Measurements from ENCODE around the gene TFB1M. TPM values are rescaled to one million over a fixed set of nuclear protein-coding genes. Genes with fewer than 3 reads are reported as not detected.

TFB1M gene
- total and polyA plus RNA-seq, 4 donors, result 9.7 to 27.9 (median 19.0) TPM

- Histone ChIP-seq H3K9me3 (ENCODE audit: control insufficient read depth in 4 of 4, insufficient read depth in 3 of 4, low read length in 3 of 4) (no peaks in the 10 kb centered on the region), H3K9ac (ENCODE audit: insufficient read depth in 1 of 2, low read length in 2 of 2) (no peak overlapping the region), H3K36me3 (ENCODE audit: control insufficient read depth in 4 of 4, insufficient read depth in 4 of 4, low read length in 4 of 4) (no peaks in the 10 kb centered on the region), H3K27ac (ENCODE audit: low read depth in 1 of 2, low read length in 1 of 2) (no peak overlapping the region), H3K27me3 (ENCODE audit: control insufficient read depth in 3 of 3, insufficient read depth in 3 of 3, low read length in 2 of 3) (no peaks in the 10 kb centered on the region), H3K4me3 (no peak overlapping the region), H3K4me1 (ENCODE audit: control insufficient read depth in 5 of 5, insufficient read depth in 5 of 5, low read length in 5 of 5) (peaks cover 0 to 12% (median 0%) of the 10 kb centered on the region in 5 donors)
- TF ChIP-seq CTCF (IDR thresholded peaks at IDR 0.05; ENCODE audit: control extremely low read depth, extremely low read depth), result no peak
- DNase-seq (no peak), ATAC-seq (ENCODE audit: insufficient read depth, low FRiP score) (no peak)
These were observed 10.7 kb upstream of the TFB1M start for GRCh38 chr6:155324993-155325392.

DNA sequence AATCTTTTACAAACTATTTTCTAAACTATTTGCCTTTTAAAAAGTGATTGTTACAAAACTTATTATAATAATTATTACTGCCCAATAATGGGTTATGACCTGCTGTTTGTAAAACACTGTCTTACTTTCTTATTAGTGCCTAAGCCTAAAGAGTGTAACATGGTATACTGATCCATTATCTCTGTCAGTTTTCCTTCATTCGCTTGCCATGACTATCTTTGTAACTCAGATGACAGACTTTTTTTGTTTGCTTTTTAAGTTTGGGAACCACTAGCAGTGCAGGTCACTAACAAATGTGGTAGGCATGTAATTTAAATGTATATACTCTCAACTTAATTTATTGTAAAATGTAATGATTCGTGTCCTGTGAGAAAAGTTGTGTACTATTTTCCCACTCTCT lies 9.9 kb upstream of the TFB1M start:
- no peak for ATAC-seq (ENCODE audit: insufficient read depth, low FRiP score)
- TF ChIP-seq CTCF (IDR thresholded peaks at IDR 0.05; ENCODE audit: control extremely low read depth, extremely low read depth), result no peak

GRCh38 chr6:155319902-155320301 lies 5.6 kb upstream of the TFB1M start:
- Histone ChIP-seq H3K9me3 (ENCODE audit: control insufficient read depth in 4 of 4, insufficient read depth in 3 of 4, low read length in 3 of 4) (no peaks in the 10 kb centered on the region), H3K4me3 (no peak overlapping the region), H3K36me3 (ENCODE audit: control insufficient read depth in 4 of 4, insufficient read depth in 4 of 4, low read length in 4 of 4) (no peaks in the 10 kb centered on the region), H3K27ac (ENCODE audit: low read depth in 1 of 2, low read length in 1 of 2) (no peak overlapping the region), H3K27me3 (ENCODE audit: control insufficient read depth in 3 of 3, insufficient read depth in 3 of 3, low read length in 2 of 3) (no peaks in the 10 kb centered on the region), H3K4me1 (ENCODE audit: control insufficient read depth in 5 of 5, insufficient read depth in 5 of 5, low read length in 5 of 5) (peaks cover 0 to 3% (median 0%) of the 10 kb centered on the region in 5 donors), H3K9ac (ENCODE audit: insufficient read depth in 1 of 2, low read length in 2 of 2) (no peak overlapping the region)
- ATAC-seq (ENCODE audit: insufficient read depth, low FRiP score) (no peak), DNase-seq (no peak)
- 64 to 66% methylated on average over 4 of the region's 4 CpGs for WGBS, 2 donors
- TF ChIP-seq CTCF (IDR thresholded peaks at IDR 0.05; ENCODE audit: control extremely low read depth, extremely low read depth), result no peak

More for the DNA sequence above, 9.9 kb upstream of the TFB1M start:
- H3K9ac ChIP-seq (ENCODE audit: insufficient read depth in 1 of 2, low read length in 2 of 2), result no peak overlapping the region
- no peaks in the 10 kb centered on the region for H3K36me3 ChIP-seq (ENCODE audit: control insufficient read depth in 4 of 4, insufficient read depth in 4 of 4, low read length in 4 of 4)
- peaks cover 0 to 9% (median 0%) of the 10 kb centered on the region in 5 donors for H3K4me1 ChIP-seq (ENCODE audit: control insufficient read depth in 5 of 5, insufficient read depth in 5 of 5, low read length in 5 of 5)
- no peak overlapping the region for H3K27ac ChIP-seq (ENCODE audit: low read depth in 1 of 2, low read length in 1 of 2)
- no peaks in the 10 kb centered on the region for H3K27me3 ChIP-seq (ENCODE audit: control insufficient read depth in 3 of 3, insufficient read depth in 3 of 3, low read length in 2 of 3)
- WGBS, 2 donors, result 93 to 100% methylated on average over 2 of the region's 2 CpGs
- no peaks in the 10 kb centered on the region for H3K9me3 ChIP-seq (ENCODE audit: control insufficient read depth in 4 of 4, insufficient read depth in 3 of 4, low read length in 3 of 4)
- DNase-seq, result no peak
- H3K4me3 ChIP-seq, result no peak overlapping the region

DNA sequence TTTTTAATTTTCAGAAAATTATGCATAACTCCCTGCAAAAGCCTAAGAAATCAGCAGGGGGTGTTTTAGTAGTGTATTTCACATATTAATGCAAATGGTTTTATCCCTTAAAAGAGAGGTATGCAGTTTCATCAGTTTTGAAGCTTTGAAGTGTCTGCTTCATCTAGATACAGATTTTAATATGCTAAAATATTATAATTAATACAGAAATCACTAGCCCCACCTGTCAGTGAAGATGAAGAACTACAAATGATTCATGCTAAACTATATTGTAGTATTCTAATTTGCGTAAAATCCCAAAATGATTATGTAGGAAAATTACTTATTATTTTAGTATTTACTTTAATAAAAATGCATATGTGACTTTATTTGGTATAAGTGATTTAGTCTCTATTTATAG lies 2.9 kb upstream of the TFB1M start:
- Histone ChIP-seq H3K4me1 (ENCODE audit: control insufficient read depth in 5 of 5, insufficient read depth in 5 of 5, low read length in 5 of 5) (peaks cover 0 to 5% (median 0%) of the 10 kb centered on the region in 5 donors), H3K9ac (ENCODE audit: insufficient read depth in 1 of 2, low read length in 2 of 2) (no peak overlapping the region), H3K4me3 (no peak overlapping the region), H3K9me3 (ENCODE audit: control insufficient read depth in 4 of 4, insufficient read depth in 3 of 4, low read length in 3 of 4) (no peaks in the 10 kb centered on the region), H3K36me3 (ENCODE audit: control insufficient read depth in 4 of 4, insufficient read depth in 4 of 4, low read length in 4 of 4) (no peaks in the 10 kb centered on the region), H3K27me3 (ENCODE audit: control insufficient read depth in 3 of 3, insufficient read depth in 3 of 3, low read length in 2 of 3) (no peaks in the 10 kb centered on the region), H3K27ac (ENCODE audit: low read depth in 1 of 2, low read length in 1 of 2) (no peak overlapping the region)
- 95 to 98% methylated on average over 1 of the region's 1 CpG for WGBS, 2 donors
- no peak for TF ChIP-seq CTCF (IDR thresholded peaks at IDR 0.05; ENCODE audit: control extremely low read depth, extremely low read depth)
- no peak for ATAC-seq (ENCODE audit: insufficient read depth, low FRiP score)
- no peak for DNase-seq

All from lung (tissue), 12 donors.